Karpas-422 (cell line): Measurements from ENCODE around the gene KIF20B. TPM values are rescaled to one million over a fixed set of nuclear protein-coding genes. Genes with fewer than 3 reads are reported as not detected.
A peak's percentile ranks its signal among the peaks of the same experiment; 100 is the strongest.

Experiments
- DNase-seq: peaks from one replicate; pipeline ENCODE4 v3.0.0-alpha.2; 2015
- H2AFZ ChIP-seq: fragments of 200-600 bp; sonication (generic); 2 replicates; pipeline ENCODE4 v1.6.1; 2014; ENCODE audit warnings: antibody characterized with exemption, low read length, mixed read lengths
- H3K27ac ChIP-seq: fragments of 200-600 bp; sonication (generic); 2 replicates; pipeline ENCODE4 v1.5.1; 2014; ENCODE audit warnings: mild to moderate bottlenecking, low read length, moderate library complexity
- H3K27me3 ChIP-seq: fragments of 200-600 bp; sonication (generic); 2 replicates; pipeline ENCODE4 v1.6.1; 2014; ENCODE audit warnings: low read length, mixed read lengths
- H3K36me3 ChIP-seq: fragments of 200-600 bp; sonication (generic); 2 replicates; pipeline ENCODE4 v1.6.1; 2014; ENCODE audit warnings: low read length, mixed read lengths; ENCODE audit not compliant: insufficient read depth
- H3K4me1 ChIP-seq: fragments of 200-600 bp; sonication (generic); 2 replicates; pipeline ENCODE4 v1.6.1; 2014; ENCODE audit warnings: mild to moderate bottlenecking, low read length, mixed read lengths
- H3K4me2 ChIP-seq: fragments of 200-600 bp; sonication (generic); 2 replicates; pipeline ENCODE4 v1.6.1; 2014; ENCODE audit warnings: low read length, low read depth, mild to moderate bottlenecking; ENCODE audit not compliant: poor library complexity, severe bottlenecking
- H3K4me3 ChIP-seq: fragments of 200-600 bp; sonication (generic); 2 replicates; pipeline ENCODE4 v1.5.1; 2014; ENCODE audit warnings: mild to moderate bottlenecking, antibody characterized with exemption, low read length, mixed read lengths
- H3K79me2 ChIP-seq: fragments of 200-600 bp; sonication (generic); 2 replicates; pipeline ENCODE4 v1.6.1; 2014; ENCODE audit warnings: mild to moderate bottlenecking, low read length, mixed read lengths
- H3K9ac ChIP-seq: fragments of 200-600 bp; sonication (generic); 2 replicates; pipeline ENCODE4 v1.6.0; 2014; ENCODE audit warnings: low read length
- H3K9me2 ChIP-seq: fragments of 200-600 bp; sonication (generic), shearing (Covaris generic); replicated peaks from 2 replicates; pipeline ENCODE4 v1.6.0; 2014; ENCODE audit warnings: mild to moderate bottlenecking, low read length, moderate library complexity; ENCODE audit not compliant: insufficient read depth
- H3K9me3 ChIP-seq: fragments of 300-700, 200-600 bp; sonication (generic); 2 replicates; pipeline ENCODE4 v1.6.1; 2014; ENCODE audit warnings: low read length, mixed read lengths
- H4K20me1 ChIP-seq: fragments of 200-600 bp; sonication (generic); 2 replicates; pipeline ENCODE4 v1.6.1; 2014; ENCODE audit warnings: mild to moderate bottlenecking, antibody characterized with exemption, low read length, low read depth; ENCODE audit not compliant: insufficient read depth
- total RNA-seq: library from RNA; depleted of rRNA; stranded (reverse); fragments of >200 nt; shearing (Covaris generic); gene quantifications from 2 replicates; pipeline ENCODE4 v1.2.3, GENCODE V29; 2014; ENCODE audit warnings: low replicate concordance

The KIF20B gene
- total RNA-seq, 1 experiment from 2014 or later, result 11.5 TPM

GRCh38 chr10:89734616-89735015 lies 33.2 kb downstream of the KIF20B start:
- H2AFZ ChIP-seq, result no peak overlapping the region
- H3K27me3 ChIP-seq, result no peaks in the 10 kb centered on the region
- H3K79me2 ChIP-seq, result peaks cover 3% of the 10 kb centered on the region; the same call in 1 of the 2 replicates
- no peaks in the 10 kb centered on the region for H3K9me2 ChIP-seq
- no peaks in the 10 kb centered on the region for H3K9me3 ChIP-seq
- no peak overlapping the region for H3K4me2 ChIP-seq
- H3K9ac ChIP-seq, result no peak overlapping the region
- H3K36me3 ChIP-seq, result peaks cover 14% of the 10 kb centered on the region
- H3K27ac ChIP-seq, result no peak overlapping the region
- H3K4me3 ChIP-seq, result no peak overlapping the region
- peaks cover 17% of the 10 kb centered on the region for H3K4me1 ChIP-seq
- no peaks in the 10 kb centered on the region for H4K20me1 ChIP-seq
- no peak for DNase-seq

- no peak overlapping the region for H2AFZ ChIP-seq
- no peak overlapping the region for H3K4me2 ChIP-seq
- H4K20me1 ChIP-seq, result no peaks in the 10 kb centered on the region
- H3K36me3 ChIP-seq, result peaks cover 6% of the 10 kb centered on the region
- no peaks in the 10 kb centered on the region for H3K27me3 ChIP-seq
- no peak overlapping the region for H3K4me3 ChIP-seq
- peak overlapping the region; percentile 72 for H3K27ac ChIP-seq
- H3K4me1 ChIP-seq, result peaks cover 17% of the 10 kb centered on the region
- H3K9ac ChIP-seq, result no peak overlapping the region
- H3K9me3 ChIP-seq, result no peaks in the 10 kb centered on the region
- no peaks in the 10 kb centered on the region for H3K9me2 ChIP-seq
- peak; percentile 54 for DNase-seq
- no peaks in the 10 kb centered on the region for H3K79me2 ChIP-seq
Observed at GRCh38 chr10:89738551-89739209, 37.3 kb downstream of the KIF20B start.

- no peak overlapping the region for H3K27ac ChIP-seq
- H3K9me3 ChIP-seq, result no peaks in the 10 kb centered on the region
- H3K4me1 ChIP-seq, result peaks cover 17% of the 10 kb centered on the region
- DNase-seq, result no peak
- H3K36me3 ChIP-seq, result peaks cover 8% of the 10 kb centered on the region
- no peaks in the 10 kb centered on the region for H3K27me3 ChIP-seq
- no peak overlapping the region for H3K4me2 ChIP-seq
- H3K9ac ChIP-seq, result no peak overlapping the region
- no peaks in the 10 kb centered on the region for H3K9me2 ChIP-seq
- 0 out of 2 replicates have a peak, but pooled peaks cover 3% of the 10 kb centered on the region for H3K79me2 ChIP-seq
- no peaks in the 10 kb centered on the region for H4K20me1 ChIP-seq
- H3K4me3 ChIP-seq, result no peak overlapping the region
- no peak overlapping the region for H2AFZ ChIP-seq
Observed at GRCh38 chr10:89741126-89741762, 39.9 kb downstream of the KIF20B start.

GRCh38 chr10:89744026-89744425 lies 42.6 kb downstream of the KIF20B start:
- H3K4me3 ChIP-seq, result no peak overlapping the region
- no peaks in the 10 kb centered on the region for H3K9me3 ChIP-seq
- H3K79me2 ChIP-seq, result 0 out of 2 replicates have a peak, but pooled peaks cover 3% of the 10 kb centered on the region
- H2AFZ ChIP-seq, result no peak overlapping the region
- no peaks in the 10 kb centered on the region for H4K20me1 ChIP-seq
- H3K9me2 ChIP-seq, result no peaks in the 10 kb centered on the region
- H3K4me2 ChIP-seq, result no peak overlapping the region
- H3K9ac ChIP-seq, result no peak overlapping the region
- H3K36me3 ChIP-seq, result peaks cover 5% of the 10 kb centered on the region; the same call in 1 of the 2 replicates
- H3K27ac ChIP-seq, result no peak overlapping the region
- H3K27me3 ChIP-seq, result no peaks in the 10 kb centered on the region
- H3K4me1 ChIP-seq, result peaks cover 2% of the 10 kb centered on the region; the same call in 1 of the 2 replicates
- DNase-seq, result no peak

- Histone ChIP-seq H3K9ac (no peak overlapping the region), H4K20me1 (no peaks in the 10 kb centered on the region), H3K9me2 (no peaks in the 10 kb centered on the region), H3K4me2 (no peak overlapping the region), H3K4me1 (no peaks in the 10 kb centered on the region), H2AFZ (no peak overlapping the region), H3K27me3 (no peaks in the 10 kb centered on the region), H3K36me3 (peaks cover 5% of the 10 kb centered on the region; the same call in 1 of the 2 replicates), H3K79me2 (0 out of 2 replicates have a peak, but pooled peaks cover 3% of the 10 kb centered on the region), H3K4me3 (no peak overlapping the region), H3K9me3 (no peaks in the 10 kb centered on the region), H3K27ac (no peak overlapping the region)
- DNase-seq, result no peak
Observed at GRCh38 chr10:89745903-89746302, 44.5 kb downstream of the KIF20B start.

- Histone ChIP-seq H3K4me3 (no peak overlapping the region), H3K4me1 (no peaks in the 10 kb centered on the region), H3K27ac (no peak overlapping the region), H3K9me2 (no peaks in the 10 kb centered on the region), H2AFZ (no peak overlapping the region), H3K79me2 (no peaks in the 10 kb centered on the region), H3K27me3 (no peaks in the 10 kb centered on the region), H4K20me1 (no peaks in the 10 kb centered on the region), H3K36me3 (peaks cover 3% of the 10 kb centered on the region; the same call in 1 of the 2 replicates), H3K4me2 (no peak overlapping the region), H3K9me3 (no peaks in the 10 kb centered on the region), H3K9ac (no peak overlapping the region)
- DNase-seq, result no peak
Observed at GRCh38 chr10:89750441-89750840, 49.1 kb downstream of the KIF20B start.

GRCh38 chr10:89755374-89755773 lies 54.0 kb downstream of the KIF20B start:
- Histone ChIP-seq H4K20me1 (no peaks in the 10 kb centered on the region), H3K27me3 (no peaks in the 10 kb centered on the region), H3K27ac (no peak overlapping the region), H3K4me1 (no peaks in the 10 kb centered on the region), H3K4me3 (no peak overlapping the region), H3K9me2 (no peaks in the 10 kb centered on the region), H3K9ac (no peak overlapping the region), H2AFZ (no peak overlapping the region), H3K79me2 (no peaks in the 10 kb centered on the region), H3K36me3 (peaks cover 17% of the 10 kb centered on the region), H3K9me3 (no peaks in the 10 kb centered on the region), H3K4me2 (no peak overlapping the region)
- DNase-seq, result no peak

GRCh38 chr10:89759531-89759930 lies 58.1 kb downstream of the KIF20B start:
- Histone ChIP-seq H3K79me2 (no peaks in the 10 kb centered on the region), H3K4me1 (no peaks in the 10 kb centered on the region), H3K27me3 (no peaks in the 10 kb centered on the region), H3K9me3 (no peaks in the 10 kb centered on the region), H3K4me2 (no peak overlapping the region), H3K9me2 (no peaks in the 10 kb centered on the region), H3K27ac (no peak overlapping the region), H3K9ac (no peak overlapping the region), H4K20me1 (no peaks in the 10 kb centered on the region), H2AFZ (no peak overlapping the region), H3K4me3 (no peak overlapping the region), H3K36me3 (peaks cover 37% of the 10 kb centered on the region)
- no peak for DNase-seq
